CD14-positive monocyte (primary cell): ENCODE data around the gene NCBP3. TPM values are rescaled to one million over a fixed set of nuclear protein-coding genes. Genes with fewer than 3 reads are reported as not detected.

Experiments used
- DNase-seq, 3 donors: peaks; one replicate each; pipeline ENCODE4 v3.0.0-alpha.2; 2011 to 2022
- H2AFZ ChIP-seq: 2 replicates; pipeline ENCODE4 v1.6.0; 2012; ENCODE audit warnings: mild to moderate bottlenecking, low read depth, low read length, inconsistent platforms; ENCODE audit not compliant: insufficient read depth, poor library complexity, severe bottlenecking
- H3K27ac ChIP-seq, 2 donors: 1 replicate in 1 of 2; 2 replicates in 1 of 2; pipeline ENCODE4 v1.5.1; 2012 to 2013; ENCODE audit warnings: low read length in 2 of 2, control low read depth in 1 of 2, inconsistent platforms in 1 of 2, low read depth in 1 of 2, mild to moderate bottlenecking in 1 of 2
- H3K27me3 ChIP-seq, 2 donors: one replicate each; pipeline versions ENCODE4 v1.6.0 to v1.6.1; 2011 to 2013; ENCODE audit warnings: low read length in 2 of 2; ENCODE audit not compliant: control insufficient read depth in 2 of 2, insufficient read depth in 2 of 2
- H3K36me3 ChIP-seq, 2 donors: replicated peaks in 1 of 2; 1 replicate in 1 of 2; 2 replicates in 1 of 2; pipeline versions ENCODE4 v1.5.1 to v1.6.1; 2012 to 2013; ENCODE audit warnings: low read length in 2 of 2, control low read depth in 1 of 2, inconsistent platforms in 1 of 2, mild to moderate bottlenecking in 1 of 2; ENCODE audit not compliant: insufficient read depth in 2 of 2, control insufficient read depth in 1 of 2
- H3K4me1 ChIP-seq, 2 donors: 1 replicate in 1 of 2; 2 replicates in 1 of 2; pipeline versions ENCODE4 v1.5.1 to v1.6.1; 2012 to 2013; ENCODE audit warnings: low read length in 2 of 2, control low read depth in 1 of 2, inconsistent platforms in 1 of 2, mild to moderate bottlenecking in 1 of 2, moderate library complexity in 1 of 2; ENCODE audit not compliant: insufficient read depth in 2 of 2, control insufficient read depth in 1 of 2
- H3K4me2 ChIP-seq: replicated peaks from 2 replicates; pipeline ENCODE3; 2012; ENCODE audit warnings: low read length, moderate library complexity, mild to moderate bottlenecking; ENCODE audit not compliant: poor library complexity, severe bottlenecking; ENCODE audit errors: extremely low read depth
- H3K4me3 ChIP-seq, 3 experiments: fragments of 200-600 bp in 1 of 3; sonication (generic) in 1 of 3; replicated peaks in 1 of 3; 1 replicate in 2 of 3; 2 replicates in 1 of 3; pipeline ENCODE4 v1.5.1; 2011 to 2013; ENCODE audit warnings: low read length in 3 of 3, mild to moderate bottlenecking in 3 of 3, control low read depth in 2 of 3, low read depth in 2 of 3, inconsistent platforms in 1 of 3, moderate library complexity in 1 of 3
- H3K79me2 ChIP-seq: 2 replicates; pipeline ENCODE4 v1.6.0; 2012; ENCODE audit warnings: mild to moderate bottlenecking, control low read depth, inconsistent platforms, low read length, moderate library complexity; ENCODE audit not compliant: insufficient read depth
- H3K9ac ChIP-seq: 2 replicates; pipeline ENCODE4 v1.6.0; 2017; ENCODE audit warnings: low read length, mild to moderate bottlenecking; ENCODE audit not compliant: insufficient read depth, poor library complexity, severe bottlenecking
- H3K9me3 ChIP-seq, 2 donors: replicated peaks in 1 of 2; 1 replicate in 1 of 2; 2 replicates in 1 of 2; pipeline versions ENCODE4 v1.5.1 to v1.6.1; 2012 to 2013; ENCODE audit warnings: low read length in 2 of 2, control low read depth in 1 of 2; ENCODE audit not compliant: control insufficient read depth in 1 of 2, insufficient read depth in 1 of 2
- H4K20me1 ChIP-seq: 2 replicates; pipeline ENCODE4 v1.6.0; 2012; ENCODE audit warnings: mild to moderate bottlenecking, low read length, control low read depth, moderate library complexity; ENCODE audit not compliant: insufficient read depth
- H3K27ac Mint-ChIP-seq, 7 donors: one replicate each; pipeline ENCODE4 v1.8.0; 2020; ENCODE audit warnings: mild to moderate bottlenecking in 7 of 7, mixed read lengths in 7 of 7, moderate library complexity in 6 of 7, inconsistent platforms in 2 of 7
- H3K27me3 Mint-ChIP-seq, 3 donors: one replicate each; pipeline ENCODE4 v1.8.0; 2021 to 2022; ENCODE audit warnings: low read depth in 3 of 3, mild to moderate bottlenecking in 3 of 3, mixed read lengths in 3 of 3, moderate library complexity in 3 of 3, inconsistent platforms in 1 of 3
- H3K36me3 Mint-ChIP-seq, 2 donors: one replicate each; pipeline ENCODE4 v1.8.0; 2020; ENCODE audit warnings: mixed read lengths in 2 of 2, inconsistent platforms in 1 of 2, mild to moderate bottlenecking in 1 of 2
- H3K4me1 Mint-ChIP-seq: one replicate; pipeline ENCODE4 v1.8.0; 2020; ENCODE audit warnings: mild to moderate bottlenecking, mixed read lengths
- H3K4me3 Mint-ChIP-seq, 2 donors: one replicate each; pipeline ENCODE4 v1.8.0; 2020; ENCODE audit warnings: mild to moderate bottlenecking in 2 of 2, mixed read lengths in 2 of 2, moderate library complexity in 1 of 2
- H3K9me3 Mint-ChIP-seq, 7 donors: one replicate each; pipeline ENCODE4 v1.8.0; 2020 to 2022; ENCODE audit warnings: mixed read lengths in 7 of 7, mild to moderate bottlenecking in 6 of 7, moderate library complexity in 6 of 7, inconsistent platforms in 2 of 7
- WGBS: methylation state at CpG from one replicate; pipeline ENCODE4 v1.1.5; 2013; ENCODE audit warnings: missing lambda C conversion rate; ENCODE audit not compliant: insufficient coverage; 5-methylcytosine and 5-hydroxymethylcytosine counted together
- intact Hi-C, 2 donors: fragments of 100-400 bp; cut with micrococcal nuclease; formaldehyde crosslinking; loops; one replicate each; pipeline versions ENCODE4 v1.15.0 to v1.15.1; 2023
- polyA plus RNA-seq, 3 donors: library from polyadenylated mRNA; depleted of rRNA in 1 of 3; unstranded in 2 of 3; stranded (reverse) in 1 of 3; fragments of 300-500 nt in 2 of 3; fragments of >200 nt in 1 of 3; fragmentation: Illumina TruSeq in 2 of 3; gene quantifications; 1 replicate in 2 of 3; 2 replicates in 1 of 3; pipeline ENCODE4 v1.2.3, GENCODE V29; 2012 to 2021
- TF ChIP-seq, protein P1 (sequence below): fragments of 200-600 bp; IDR thresholded peaks from one replicate; pipeline ENCODE4 v1.8.0; 2022; ENCODE audit warnings: antibody characterized with exemption, mild to moderate bottlenecking

The NCBP3 gene
- polyA plus RNA-seq, 3 donors, result 4.9 to 19.0 (median 8.5) TPM

DNA sequence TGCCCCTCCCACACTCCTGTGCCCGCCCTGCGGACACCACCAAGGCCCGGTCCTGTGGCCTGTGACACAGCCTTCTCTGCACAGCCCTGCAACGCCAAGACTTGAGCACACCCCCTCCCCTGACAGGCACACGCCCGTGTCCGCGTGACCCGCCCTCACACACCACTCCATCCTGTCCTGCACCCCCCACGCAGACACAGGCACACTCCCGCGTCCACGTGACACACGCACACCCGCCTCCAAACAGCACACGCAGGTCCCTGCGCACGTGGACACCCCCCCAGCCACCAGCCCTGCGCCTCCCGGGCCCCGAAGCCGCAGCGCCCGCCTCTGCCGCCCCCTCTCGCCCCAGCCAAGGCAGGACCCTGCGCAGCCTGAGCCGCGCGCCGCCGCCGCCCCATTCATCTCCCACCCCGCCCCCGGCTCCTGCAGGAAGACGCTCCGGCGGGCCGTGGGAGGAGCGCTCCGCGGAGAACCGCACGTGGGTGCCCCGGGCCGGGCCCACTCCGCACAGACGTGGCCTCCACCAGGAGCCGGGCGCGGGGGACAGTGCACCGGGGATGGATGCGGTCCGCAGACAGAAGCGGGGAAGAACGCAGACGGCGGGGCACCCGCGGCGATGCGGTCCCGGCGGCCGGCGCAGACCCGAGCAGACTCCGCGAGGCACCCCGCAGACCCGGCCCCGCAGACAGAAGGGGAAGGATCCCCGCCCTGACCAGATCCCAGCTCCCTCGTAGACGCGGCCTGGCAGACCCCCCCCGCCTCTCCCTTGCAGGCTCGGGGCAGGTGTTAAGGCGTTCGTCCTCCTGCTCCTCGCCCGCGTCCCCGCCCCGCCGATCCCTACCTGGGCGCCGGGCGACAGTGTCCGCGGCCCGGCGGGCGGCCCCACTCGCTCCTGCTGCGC lies 46.3 kb upstream of the NCBP3 start:
- Histone ChIP-seq H3K27me3 (no peaks in the 10 kb centered on the region), H2AFZ (peak overlapping the region; percentile 69), H3K4me3 (peak overlapping the region; percentile 37 to 76 (median 60)), H3K79me2 (no peaks in the 10 kb centered on the region), H3K9ac (peak overlapping the region; percentile 66), H3K4me2 (peak overlapping the region; percentile 87), H3K4me1 (peaks cover 67 to 86% of the 10 kb centered on the region in 2 donors), H4K20me1 (no peaks in the 10 kb centered on the region), H3K36me3 (peaks cover 8 to 14% of the 10 kb centered on the region in 2 donors), H3K27ac (peak overlapping the region; percentile 28 to 61), H3K9me3 (no peaks in the 10 kb centered on the region)
- peaks cover 59% of the 10 kb centered on the region for H3K4me1 Mint-ChIP-seq
- H3K36me3 Mint-ChIP-seq, result peaks cover 23 to 30% of the 10 kb centered on the region in 2 donors
- H3K9me3 Mint-ChIP-seq, result peaks cover 0 to 2% (median 0%) of the 10 kb centered on the region in 7 donors
- intact Hi-C loops, result loop anchor here (2.0 to 5.0 kb wide), 2 partner anchors 22 to 45 kb away; partner anchors contain the start of gene NCBP3 (in 2 of the 2)
- H3K4me3 Mint-ChIP-seq, result peak overlapping the region; percentile 85 to 90
- TF ChIP-seq, protein P1, sequence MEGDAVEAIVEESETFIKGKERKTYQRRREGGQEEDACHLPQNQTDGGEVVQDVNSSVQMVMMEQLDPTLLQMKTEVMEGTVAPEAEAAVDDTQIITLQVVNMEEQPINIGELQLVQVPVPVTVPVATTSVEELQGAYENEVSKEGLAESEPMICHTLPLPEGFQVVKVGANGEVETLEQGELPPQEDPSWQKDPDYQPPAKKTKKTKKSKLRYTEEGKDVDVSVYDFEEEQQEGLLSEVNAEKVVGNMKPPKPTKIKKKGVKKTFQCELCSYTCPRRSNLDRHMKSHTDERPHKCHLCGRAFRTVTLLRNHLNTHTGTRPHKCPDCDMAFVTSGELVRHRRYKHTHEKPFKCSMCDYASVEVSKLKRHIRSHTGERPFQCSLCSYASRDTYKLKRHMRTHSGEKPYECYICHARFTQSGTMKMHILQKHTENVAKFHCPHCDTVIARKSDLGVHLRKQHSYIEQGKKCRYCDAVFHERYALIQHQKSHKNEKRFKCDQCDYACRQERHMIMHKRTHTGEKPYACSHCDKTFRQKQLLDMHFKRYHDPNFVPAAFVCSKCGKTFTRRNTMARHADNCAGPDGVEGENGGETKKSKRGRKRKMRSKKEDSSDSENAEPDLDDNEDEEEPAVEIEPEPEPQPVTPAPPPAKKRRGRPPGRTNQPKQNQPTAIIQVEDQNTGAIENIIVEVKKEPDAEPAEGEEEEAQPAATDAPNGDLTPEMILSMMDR, result no peak
- peak; percentile 88 to 96 (median 95) for DNase-seq
- peak overlapping the region in 6 of 7 donors; percentile 66 to 91 (median 84) for H3K27ac Mint-ChIP-seq
- WGBS, result under 1% methylated on average over 96 of the region's 96 CpGs
- peaks cover 11 to 16% (median 12%) of the 10 kb centered on the region in 3 donors for H3K27me3 Mint-ChIP-seq

DNA sequence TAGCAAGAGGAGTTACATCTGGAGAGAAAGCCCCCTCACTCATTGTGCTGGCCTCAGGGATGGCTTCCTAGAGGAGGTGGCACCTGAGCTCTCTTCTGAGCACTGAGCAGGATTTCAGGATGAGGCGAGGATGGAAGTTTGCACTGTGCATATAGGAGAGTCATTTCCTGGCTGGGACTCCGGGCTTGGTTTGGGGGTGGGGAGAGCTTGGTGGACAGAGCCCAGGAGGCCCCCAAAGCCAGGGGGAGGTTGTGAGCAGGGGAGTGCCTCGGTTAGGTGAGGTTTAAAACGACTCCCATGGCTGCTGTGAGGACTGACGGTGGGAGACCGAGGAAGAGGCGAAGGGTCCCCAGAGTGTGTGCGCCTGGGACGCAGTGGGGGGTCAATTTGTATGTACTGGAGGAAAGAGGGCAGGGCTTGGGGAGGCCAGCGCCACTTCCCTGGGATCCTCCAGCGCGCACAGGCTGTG lies 45.6 kb upstream of the NCBP3 start:
- Mint-ChIP-seq H3K27me3 (peaks cover 11 to 16% (median 12%) of the 10 kb centered on the region in 3 donors), H3K27ac (peak overlapping the region; percentile 44 to 91 (median 80)), H3K36me3 (peaks cover 16 to 23% of the 10 kb centered on the region in 2 donors), H3K9me3 (peaks cover 0 to 2% (median 0%) of the 10 kb centered on the region in 7 donors), H3K4me3 (peak overlapping the region; percentile 85 to 90), H3K4me1 (peaks cover 66% of the 10 kb centered on the region)
- Histone ChIP-seq H3K27ac (peak overlapping the region; percentile 28 to 37), H3K79me2 (no peaks in the 10 kb centered on the region), H3K9me3 (no peaks in the 10 kb centered on the region), H3K4me2 (peak overlapping the region; percentile 87), H3K36me3 (peaks cover under 1 to 7% of the 10 kb centered on the region in 2 donors), H3K9ac (peak overlapping the region; percentile 2), H2AFZ (no peak overlapping the region), H3K4me1 (peaks cover 74 to 93% of the 10 kb centered on the region in 2 donors), H4K20me1 (no peaks in the 10 kb centered on the region), H3K4me3 (peak overlapping the region in 2 of 3 experiments; percentile 19 to 76), H3K27me3 (no peaks in the 10 kb centered on the region)
- 38% methylated on average over 9 of the region's 12 CpGs for WGBS
- intact Hi-C loops, result loop anchor here (2.0 to 5.0 kb wide), 2 partner anchors 23 to 44 kb away; partner anchors contain the start of gene NCBP3 (in 2 of the 2)
- no peak for DNase-seq
- TF ChIP-seq, protein P1, result no peak
